ENCODE data around the gene PI4K2B.

Gene PI4K2B

DNA sequence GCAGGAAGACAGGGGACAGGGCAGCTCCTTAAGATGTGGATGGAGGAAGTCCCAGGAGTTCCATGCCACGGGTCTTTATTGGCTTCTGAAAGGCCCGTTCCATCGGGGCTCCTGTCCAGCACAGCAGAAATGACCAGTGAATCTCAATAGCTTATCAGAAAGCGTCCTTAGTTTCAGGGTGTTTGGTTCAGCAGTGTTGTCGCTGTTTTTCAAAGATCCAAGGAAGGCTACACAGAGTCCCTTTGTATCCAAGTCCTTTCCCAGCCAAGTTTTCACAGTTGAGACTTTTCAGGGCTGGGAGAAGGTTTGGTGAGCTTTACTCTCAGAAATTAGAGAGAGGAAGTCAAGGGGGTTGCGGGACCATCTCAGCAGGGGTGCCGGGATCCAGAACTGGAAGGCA lies 73.8 kb downstream of the PI4K2B start:
- in situ Hi-C loops (cut with HindIII; ENCODE audit: low pct_ligation_motif_present, low sequenced_read_pairs) = no loop called here
- Histone ChIP-seq H3K4me3 (ENCODE audit: low read depth, low read length) (no peak overlapping the region), H3K36me3 (replicated peaks) (no peaks in the 10 kb centered on the region), H3K27ac (no peak overlapping the region), H3K27me3 (replicated peaks) (no peaks in the 10 kb centered on the region)
- no peak for DNase-seq
- TF ChIP-seq, protein P1, sequence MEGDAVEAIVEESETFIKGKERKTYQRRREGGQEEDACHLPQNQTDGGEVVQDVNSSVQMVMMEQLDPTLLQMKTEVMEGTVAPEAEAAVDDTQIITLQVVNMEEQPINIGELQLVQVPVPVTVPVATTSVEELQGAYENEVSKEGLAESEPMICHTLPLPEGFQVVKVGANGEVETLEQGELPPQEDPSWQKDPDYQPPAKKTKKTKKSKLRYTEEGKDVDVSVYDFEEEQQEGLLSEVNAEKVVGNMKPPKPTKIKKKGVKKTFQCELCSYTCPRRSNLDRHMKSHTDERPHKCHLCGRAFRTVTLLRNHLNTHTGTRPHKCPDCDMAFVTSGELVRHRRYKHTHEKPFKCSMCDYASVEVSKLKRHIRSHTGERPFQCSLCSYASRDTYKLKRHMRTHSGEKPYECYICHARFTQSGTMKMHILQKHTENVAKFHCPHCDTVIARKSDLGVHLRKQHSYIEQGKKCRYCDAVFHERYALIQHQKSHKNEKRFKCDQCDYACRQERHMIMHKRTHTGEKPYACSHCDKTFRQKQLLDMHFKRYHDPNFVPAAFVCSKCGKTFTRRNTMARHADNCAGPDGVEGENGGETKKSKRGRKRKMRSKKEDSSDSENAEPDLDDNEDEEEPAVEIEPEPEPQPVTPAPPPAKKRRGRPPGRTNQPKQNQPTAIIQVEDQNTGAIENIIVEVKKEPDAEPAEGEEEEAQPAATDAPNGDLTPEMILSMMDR (IDR thresholded peaks at IDR 0.05; ENCODE audit: low read depth, low read length, missing control alignments) = no peak

DNA sequence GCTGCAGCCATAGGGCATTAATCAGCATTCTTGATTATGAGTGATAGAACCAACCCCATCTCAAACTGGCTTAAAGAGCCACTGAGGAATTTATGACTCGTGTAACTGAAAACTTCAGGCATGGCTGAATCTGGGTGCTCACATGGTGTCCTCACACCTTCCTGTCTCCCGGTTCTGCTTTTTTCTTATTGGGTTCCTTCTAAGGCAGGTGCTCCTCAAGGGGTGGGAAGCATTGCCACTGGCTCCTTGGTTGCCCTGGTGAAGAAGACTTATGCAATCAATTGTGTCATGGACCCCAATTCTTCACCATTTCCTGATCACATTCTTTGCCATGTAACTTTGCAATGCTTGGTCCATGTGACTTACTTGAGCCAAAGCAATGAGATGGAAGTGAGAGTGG lies 74.5 kb downstream of the PI4K2B start:
- Histone ChIP-seq H3K4me3 (ENCODE audit: low read depth, low read length) (no peak overlapping the region), H3K36me3 (replicated peaks) (no peaks in the 10 kb centered on the region), H3K27me3 (replicated peaks) (no peaks in the 10 kb centered on the region), H3K27ac (no peak overlapping the region)
- in situ Hi-C loops (cut with HindIII; ENCODE audit: low pct_ligation_motif_present, low sequenced_read_pairs) = no loop called here
- no peak for DNase-seq
- TF ChIP-seq, protein P1 (IDR thresholded peaks at IDR 0.05; ENCODE audit: low read depth, low read length, missing control alignments) = no peak

DNA sequence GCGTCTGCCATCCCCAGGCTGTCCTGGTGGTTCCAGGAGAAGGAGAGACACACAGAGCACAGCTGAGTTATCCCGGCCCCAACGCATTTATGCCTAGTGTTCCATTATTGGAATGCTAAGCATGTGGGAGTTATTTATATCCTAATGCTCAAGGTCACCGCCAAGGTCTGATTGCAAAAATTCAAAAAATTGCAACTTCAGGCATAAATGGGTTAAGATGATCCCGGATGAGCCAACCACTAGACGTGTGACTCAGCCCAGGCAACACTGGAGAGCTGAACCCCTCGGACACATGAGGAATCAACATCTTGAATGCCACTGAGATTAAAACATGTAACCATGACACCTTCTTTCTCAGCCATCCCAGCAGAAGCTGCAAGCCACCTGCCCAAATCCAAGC lies 74.9 kb downstream of the PI4K2B start:
- no peaks in the 10 kb centered on the region for H3K27me3 ChIP-seq (replicated peaks)

DNA sequence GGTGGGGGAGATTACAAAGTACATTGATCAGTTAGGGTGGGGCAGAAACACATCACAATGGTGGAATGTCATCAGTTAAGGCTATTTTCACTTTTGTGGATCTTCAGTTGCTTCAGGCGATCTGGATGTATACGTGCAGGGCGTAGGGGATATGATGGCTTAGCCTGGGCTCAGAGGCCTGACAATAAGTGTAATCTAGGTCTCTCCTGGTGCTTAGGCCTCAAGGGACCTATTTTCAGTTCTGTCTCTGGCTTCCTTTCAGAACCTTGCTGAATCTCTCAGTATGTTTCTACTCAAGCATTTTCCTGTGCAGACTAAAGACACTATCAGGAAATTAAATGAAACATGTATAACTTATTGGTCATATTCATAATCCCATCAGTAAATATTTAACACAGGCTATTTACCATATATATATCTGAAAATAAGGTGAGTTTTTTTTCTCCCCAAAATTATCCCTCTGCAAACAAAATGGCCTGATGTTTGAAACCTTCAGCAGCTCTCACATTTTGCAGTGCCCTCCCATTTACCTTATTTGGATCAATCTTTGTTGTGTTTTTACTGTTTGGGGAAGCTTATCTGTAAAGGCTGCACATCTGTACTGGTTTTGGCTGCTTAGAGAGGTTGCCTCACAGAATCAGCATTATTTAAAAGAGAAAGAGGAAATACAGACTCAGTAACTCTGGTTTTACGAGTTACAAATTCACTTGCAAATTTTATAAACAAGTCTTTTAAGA lies 76.4 kb downstream of the PI4K2B start:
- Histone ChIP-seq H3K27me3 (replicated peaks) (no peaks in the 10 kb centered on the region), H3K4me3 (ENCODE audit: low read depth, low read length) (no peak overlapping the region), H3K36me3 (replicated peaks) (no peaks in the 10 kb centered on the region), H3K27ac (no peak overlapping the region)
- DNase-seq = no peak
- TF ChIP-seq, protein P1 (IDR thresholded peaks at IDR 0.05; ENCODE audit: low read depth, low read length, missing control alignments) = no peak
- in situ Hi-C loops (cut with HindIII; ENCODE audit: low pct_ligation_motif_present, low sequenced_read_pairs) = no loop called here

More for the DNA sequence above, 74.9 kb downstream of the PI4K2B start:
- in situ Hi-C loops (cut with HindIII; ENCODE audit: low pct_ligation_motif_present, low sequenced_read_pairs) = no loop called here
- DNase-seq = peak; percentile 34
- Histone ChIP-seq H3K36me3 (replicated peaks) (no peaks in the 10 kb centered on the region), H3K4me3 (ENCODE audit: low read depth, low read length) (no peak overlapping the region), H3K27ac (no peak overlapping the region)
- TF ChIP-seq, protein P1 (IDR thresholded peaks at IDR 0.05; ENCODE audit: low read depth, low read length, missing control alignments) = no peak

DNA sequence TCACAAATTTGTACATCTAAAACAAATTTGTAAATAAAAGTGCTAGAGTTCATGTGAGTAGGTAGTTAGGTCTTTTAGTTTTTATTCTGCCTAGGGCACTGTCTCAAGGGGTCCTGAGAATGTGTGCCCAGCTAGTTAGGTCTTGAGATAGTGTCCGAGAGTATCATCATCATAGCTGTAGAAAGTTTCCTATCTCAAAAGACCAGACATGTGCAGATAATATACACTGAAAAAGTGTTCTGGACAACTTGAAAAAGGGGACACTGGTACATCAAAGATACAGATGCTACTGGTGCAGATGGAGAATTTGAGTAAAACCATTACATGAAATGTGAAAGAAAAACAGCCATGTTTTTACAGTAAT lies 77.0 kb downstream of the PI4K2B start:
- H3K27me3 ChIP-seq (replicated peaks) = no peaks in the 10 kb centered on the region
- no peaks in the 10 kb centered on the region for H3K36me3 ChIP-seq (replicated peaks)
- H3K4me3 ChIP-seq (ENCODE audit: low read depth, low read length) = no peak overlapping the region
- TF ChIP-seq, protein P1 (IDR thresholded peaks at IDR 0.05; ENCODE audit: low read depth, low read length, missing control alignments) = no peak
- in situ Hi-C loops (cut with HindIII; ENCODE audit: low pct_ligation_motif_present, low sequenced_read_pairs) = no loop called here
- H3K27ac ChIP-seq = no peak overlapping the region
- no peak for DNase-seq

Data from brain microvascular endothelial cell (primary cell).